ENCODE data around the gene GZF1.

Gene GZF1

GRCh38 chr20:23393996-23394775 is 32.2 kb downstream of the GZF1 start:
- H3K4me1 Mint-ChIP-seq = peaks cover 21% of the 10 kb centered on the region
- no peak for DNase-seq
- H3K9me3 Mint-ChIP-seq = no peaks in the 10 kb centered on the region
- peak overlapping the region; percentile 47 for H3K27ac Mint-ChIP-seq
- no peak overlapping the region for H3K4me3 Mint-ChIP-seq
- peaks cover 38% of the 10 kb centered on the region for H3K36me3 Mint-ChIP-seq
- CTCF ChIA-PET = no interaction called here
- no peaks in the 10 kb centered on the region for H3K27me3 Mint-ChIP-seq

DNA sequence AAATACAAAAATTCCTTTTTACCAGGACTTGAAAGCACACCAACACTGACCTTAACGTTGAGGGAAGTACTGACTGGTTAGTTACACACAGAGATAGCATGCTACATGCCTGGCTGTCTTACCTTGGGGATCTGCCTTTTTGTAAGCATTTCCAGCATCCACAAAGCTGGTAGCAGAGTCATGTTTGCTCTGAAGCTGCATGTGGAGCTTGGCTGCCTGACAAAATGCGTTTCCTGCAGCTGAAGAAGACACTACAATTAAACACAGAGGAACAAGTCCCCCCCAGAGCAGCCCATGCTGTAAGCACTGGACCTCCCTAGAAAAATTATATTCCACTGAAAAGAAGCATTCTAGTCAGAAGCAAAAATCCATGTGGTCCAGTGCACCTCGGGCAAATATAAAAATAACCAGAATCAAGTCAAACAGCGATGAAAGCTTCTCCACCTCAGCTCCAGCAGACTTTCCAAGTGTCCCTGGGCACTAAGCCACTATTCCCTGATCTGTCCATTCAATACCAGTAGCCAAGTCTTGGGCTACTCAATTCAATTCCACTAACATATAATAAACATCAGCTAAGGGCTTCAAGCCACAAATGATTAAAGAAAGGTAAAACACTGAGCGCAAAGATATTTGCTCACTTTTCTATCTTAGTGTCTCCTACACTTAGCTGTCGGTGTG is 35.1 kb downstream of the GZF1 start:
- H3K4me3 Mint-ChIP-seq = no peak overlapping the region
- DNase-seq = no peak
- H3K9me3 Mint-ChIP-seq = no peaks in the 10 kb centered on the region
- CTCF ChIA-PET = interaction anchor here (0.7 kb wide), 1 partner anchor 255 kb away, joined by 3 read pairs; no protein-coding TSS in a partner anchor
- peak overlapping the region; percentile 88 for H3K27ac Mint-ChIP-seq
- H3K36me3 Mint-ChIP-seq = peaks cover 49% of the 10 kb centered on the region
- no peaks in the 10 kb centered on the region for H3K27me3 Mint-ChIP-seq
- peaks cover 46% of the 10 kb centered on the region for H3K4me1 Mint-ChIP-seq

GRCh38 chr20:23397961-23398360 is 36.0 kb downstream of the GZF1 start:
- Mint-ChIP-seq H3K36me3 (peaks cover 53% of the 10 kb centered on the region), H3K9me3 (no peaks in the 10 kb centered on the region), H3K4me1 (peaks cover 50% of the 10 kb centered on the region), H3K27me3 (no peaks in the 10 kb centered on the region), H3K4me3 (no peak overlapping the region), H3K27ac (peak overlapping the region; percentile 88)
- DNase-seq = no peak
- CTCF ChIA-PET = no interaction called here

- Mint-ChIP-seq H3K36me3 (peaks cover 42% of the 10 kb centered on the region), H3K4me1 (peaks cover 51% of the 10 kb centered on the region), H3K27me3 (no peaks in the 10 kb centered on the region), H3K27ac (peak overlapping the region; percentile 81), H3K9me3 (no peaks in the 10 kb centered on the region), H3K4me3 (no peak overlapping the region)
- CTCF ChIA-PET = interaction anchor here (1.8 to 2.0 kb wide), 2 partner anchors 20 to 41 kb away, joined by 4 to 5 read pairs; no protein-coding TSS in a partner anchor
- no peak for DNase-seq
Measured at GRCh38 chr20:23399568-23400241, 37.7 kb downstream of the GZF1 start.

GRCh38 chr20:23401051-23401450 is 39.1 kb downstream of the GZF1 start:
- Mint-ChIP-seq H3K36me3 (peaks cover 35% of the 10 kb centered on the region), H3K27ac (no peak overlapping the region), H3K4me3 (no peak overlapping the region), H3K4me1 (peaks cover 51% of the 10 kb centered on the region), H3K9me3 (no peaks in the 10 kb centered on the region), H3K27me3 (no peaks in the 10 kb centered on the region)
- DNase-seq = no peak
- CTCF ChIA-PET = interaction anchor here (0.9 to 2.0 kb wide), 3 partner anchors 15 to 40 kb away, joined by 4 to 5 read pairs (median 4); no protein-coding TSS in a partner anchor

DNA sequence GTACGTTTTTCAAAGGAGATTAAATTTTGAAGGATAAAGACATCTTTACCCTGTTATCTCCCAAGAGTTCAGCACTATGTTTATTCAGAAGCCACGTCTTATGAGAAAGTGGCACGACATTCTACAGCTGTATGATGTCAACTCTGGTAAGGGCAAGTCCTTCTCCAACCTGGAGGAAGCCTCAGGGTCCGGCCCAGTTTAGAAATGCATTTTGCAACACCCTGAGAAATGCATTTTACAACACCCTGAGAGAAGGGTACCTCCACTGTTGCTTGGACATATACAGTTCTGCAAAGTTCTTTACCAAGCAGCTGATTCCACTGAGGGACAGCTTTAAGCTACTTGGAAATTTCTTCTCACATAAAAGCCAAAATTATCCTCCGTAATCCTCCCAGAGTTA is 41.8 kb downstream of the GZF1 start:
- H3K27ac Mint-ChIP-seq = no peak overlapping the region
- H3K36me3 Mint-ChIP-seq = peaks cover 28% of the 10 kb centered on the region
- peaks cover 48% of the 10 kb centered on the region for H3K4me1 Mint-ChIP-seq
- no peaks in the 10 kb centered on the region for H3K9me3 Mint-ChIP-seq
- no peaks in the 10 kb centered on the region for H3K27me3 Mint-ChIP-seq
- CTCF ChIA-PET = interaction anchor here (1.0 kb wide), 1 partner anchor 17 kb away, joined by 3 read pairs; the partner anchor contains the start of gene NAPB
- DNase-seq = no peak
- no peak overlapping the region for H3K4me3 Mint-ChIP-seq

GRCh38 chr20:23404196-23404595 is 42.2 kb downstream of the GZF1 start:
- Mint-ChIP-seq H3K9me3 (no peaks in the 10 kb centered on the region), H3K27me3 (no peaks in the 10 kb centered on the region), H3K4me3 (no peak overlapping the region), H3K27ac (no peak overlapping the region), H3K4me1 (peaks cover 44% of the 10 kb centered on the region), H3K36me3 (peaks cover 25% of the 10 kb centered on the region)
- DNase-seq = no peak
- CTCF ChIA-PET = no interaction called here

DNA sequence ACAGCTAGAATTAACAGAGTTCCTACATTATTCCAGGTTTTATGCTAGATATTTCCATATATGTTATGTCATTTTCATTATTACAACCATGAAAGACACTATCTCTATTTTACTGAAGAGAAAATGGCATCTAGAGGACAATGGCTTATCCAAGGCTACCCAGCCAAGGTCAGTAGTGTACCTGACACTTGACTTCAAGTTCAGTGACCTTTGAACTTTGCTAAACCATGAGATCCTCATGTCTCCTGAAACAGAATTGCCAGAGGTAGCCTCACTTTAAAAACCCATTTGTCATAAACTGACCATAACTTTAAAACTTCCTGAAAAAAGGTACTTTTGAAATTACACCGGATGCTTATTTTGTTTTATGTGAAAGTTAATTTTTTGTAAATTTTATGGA is 44.9 kb downstream of the GZF1 start:
- no peak overlapping the region for H3K27ac Mint-ChIP-seq
- no peak overlapping the region for H3K4me3 Mint-ChIP-seq
- no peaks in the 10 kb centered on the region for H3K9me3 Mint-ChIP-seq
- peaks cover 15% of the 10 kb centered on the region for H3K36me3 Mint-ChIP-seq
- DNase-seq = no peak
- peaks cover 20% of the 10 kb centered on the region for H3K4me1 Mint-ChIP-seq
- CTCF ChIA-PET = no interaction called here
- H3K27me3 Mint-ChIP-seq = no peaks in the 10 kb centered on the region

DNA sequence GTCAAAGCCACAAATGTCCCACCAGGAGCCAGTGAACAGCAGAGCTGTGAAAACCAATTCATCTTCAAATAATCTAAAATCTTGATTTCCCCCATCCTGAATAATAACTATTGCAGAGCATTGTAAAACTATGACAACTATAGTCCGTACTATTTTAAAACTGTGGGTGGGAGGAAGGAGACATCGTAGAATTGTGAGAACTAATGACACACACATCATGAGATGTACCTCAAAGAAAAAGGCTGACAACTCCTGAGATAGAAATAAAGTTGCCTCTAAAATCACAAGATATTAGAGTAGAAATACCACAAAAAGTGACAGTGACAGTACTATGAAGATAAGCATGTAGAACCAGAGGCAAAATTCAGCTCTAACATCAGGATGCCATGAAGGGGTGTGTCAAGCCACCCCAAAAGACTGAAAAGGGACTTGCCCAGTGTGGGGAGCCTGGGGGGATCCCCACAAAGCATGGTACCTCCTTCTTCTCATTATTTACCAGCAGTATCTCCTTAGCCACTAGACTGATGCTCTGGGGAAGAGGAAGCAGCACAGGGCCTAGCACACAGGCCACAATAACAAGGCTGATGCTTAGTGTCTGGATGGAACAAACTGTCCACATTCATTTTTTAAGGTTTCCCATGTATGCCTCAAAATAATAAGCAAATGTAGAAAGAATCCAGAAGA is 45.9 kb downstream of the GZF1 start:
- H3K27me3 Mint-ChIP-seq = no peaks in the 10 kb centered on the region
- CTCF ChIA-PET = no interaction called here
- peaks cover 15% of the 10 kb centered on the region for H3K4me1 Mint-ChIP-seq
- no peaks in the 10 kb centered on the region for H3K9me3 Mint-ChIP-seq
- no peak overlapping the region for H3K27ac Mint-ChIP-seq
- DNase-seq = no peak
- H3K4me3 Mint-ChIP-seq = no peak overlapping the region
- H3K36me3 Mint-ChIP-seq = peaks cover 5% of the 10 kb centered on the region

- H3K9me3 Mint-ChIP-seq = no peaks in the 10 kb centered on the region
- H3K27ac Mint-ChIP-seq = no peak overlapping the region
- CTCF ChIA-PET = interaction anchor here (1.0 kb wide), 1 partner anchor 28 kb away, joined by 3 read pairs; no protein-coding TSS in a partner anchor
- H3K4me1 Mint-ChIP-seq = peaks cover 21% of the 10 kb centered on the region
- H3K27me3 Mint-ChIP-seq = no peaks in the 10 kb centered on the region
- no peak overlapping the region for H3K4me3 Mint-ChIP-seq
- no peak for DNase-seq
- peaks cover 2% of the 10 kb centered on the region for H3K36me3 Mint-ChIP-seq
Measured at GRCh38 chr20:23408957-23409356, 47.0 kb downstream of the GZF1 start.

GRCh38 chr20:23409800-23410199 is 47.8 kb downstream of the GZF1 start:
- peaks cover 21% of the 10 kb centered on the region for H3K4me1 Mint-ChIP-seq
- CTCF ChIA-PET = no interaction called here
- H3K36me3 Mint-ChIP-seq = peaks cover 2% of the 10 kb centered on the region
- no peak overlapping the region for H3K4me3 Mint-ChIP-seq
- no peak for DNase-seq
- no peaks in the 10 kb centered on the region for H3K27me3 Mint-ChIP-seq
- no peaks in the 10 kb centered on the region for H3K9me3 Mint-ChIP-seq
- H3K27ac Mint-ChIP-seq = no peak overlapping the region

- H3K4me3 Mint-ChIP-seq = no peak overlapping the region
- H3K4me1 Mint-ChIP-seq = peaks cover 27% of the 10 kb centered on the region
- no peaks in the 10 kb centered on the region for H3K27me3 Mint-ChIP-seq
- CTCF ChIA-PET = interaction anchor here (0.7 to 1.3 kb wide), 3 partner anchors 9 to 62 kb away, joined by 3 read pairs; no protein-coding TSS in a partner anchor
- peaks cover 2% of the 10 kb centered on the region for H3K36me3 Mint-ChIP-seq
- no peak overlapping the region for H3K27ac Mint-ChIP-seq
- H3K9me3 Mint-ChIP-seq = no peaks in the 10 kb centered on the region
- DNase-seq = no peak
Measured at GRCh38 chr20:23410916-23411695, 49.1 kb downstream of the GZF1 start.

- CTCF ChIA-PET = interaction anchor here (0.7 to 1.3 kb wide), 3 partner anchors 8 to 62 kb away, joined by 3 read pairs; no protein-coding TSS in a partner anchor
- Mint-ChIP-seq H3K4me3 (no peak overlapping the region), H3K36me3 (peaks cover 2% of the 10 kb centered on the region), H3K4me1 (peaks cover 32% of the 10 kb centered on the region), H3K27me3 (no peaks in the 10 kb centered on the region), H3K27ac (no peak overlapping the region), H3K9me3 (no peaks in the 10 kb centered on the region)
- no peak for DNase-seq
Measured at GRCh38 chr20:23412026-23412425, 50.0 kb downstream of the GZF1 start.

All from activated naive CD4-positive, alpha-beta T cell treated with anti-CD3 and anti-CD28 coated beads, Interleukin-2, amount 10 ng/mL, durations not matched to agents 7 days and 5 days (primary cell).